ENCODE measurements around the gene C12orf76. TPM values are rescaled to one million over a fixed set of nuclear protein-coding genes. Genes with fewer than 3 reads are reported as not detected.

C12orf76 gene
- total RNA-seq, 1 donor from 2014 or later = 31.7 TPM

- peak; percentile 82 for DNase-seq (ENCODE audit: low read depth)
Observed at GRCh38 chr12:109995686-109996482, 52.4 kb downstream of the C12orf76 start, which contains the start of gene GIT2. Gene GIT2, minus strand, starts transcription at chr12:109996368. Its CDS starts 144 bp downstream, at chr12:109996224.

GRCh38 chr12:109995361-109995685 lies 53.0 kb downstream of the C12orf76 start:
- no peak for DNase-seq (ENCODE audit: low read depth)

DNA sequence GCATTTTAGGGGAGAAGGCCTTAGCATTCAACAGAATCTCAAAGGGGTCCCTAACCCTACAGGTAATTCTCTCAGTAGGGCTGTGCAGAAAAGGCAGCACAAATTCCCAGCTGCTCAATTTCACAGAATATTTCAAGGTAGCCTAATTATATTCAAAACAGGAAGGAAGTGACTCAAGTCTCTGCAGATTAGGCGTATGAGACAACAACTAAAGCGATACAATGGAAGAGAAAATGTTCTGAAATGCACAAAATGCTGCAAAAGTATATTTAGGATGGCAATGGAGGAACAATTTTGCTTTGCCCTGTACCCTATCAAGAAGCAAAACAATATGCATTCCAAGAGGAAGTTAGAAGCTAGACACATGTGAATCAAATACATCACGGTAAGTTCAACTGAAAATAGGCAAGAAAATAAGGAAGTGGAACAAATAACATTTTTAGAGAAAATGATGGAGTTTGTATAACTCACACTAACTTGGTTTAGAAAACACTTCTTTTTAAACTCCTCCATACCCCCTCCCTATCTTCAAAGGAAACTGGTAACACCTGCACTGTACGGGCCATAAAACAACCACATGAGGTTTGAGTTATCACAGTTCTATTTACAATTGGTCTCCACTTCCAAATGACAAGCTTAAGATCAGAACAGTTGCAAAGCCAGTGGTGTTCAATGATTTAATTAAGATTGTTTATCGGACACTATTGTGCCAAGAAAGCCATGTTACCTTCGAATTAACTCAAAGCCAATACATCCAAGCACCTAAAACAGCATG lies 53.7 kb downstream of the C12orf76 start:
- no peak for DNase-seq (ENCODE audit: low read depth)

GRCh38 chr12:109993091-109993490 lies 55.2 kb downstream of the C12orf76 start:
- DNase-seq (ENCODE audit: low read depth) = no peak

- no peak for DNase-seq (ENCODE audit: low read depth)
Observed at GRCh38 chr12:109991586-109991985, 56.7 kb downstream of the C12orf76 start.

Other genes starting within 250 kb of the C12orf76 start
- gene TRPV4, start 215.1 kb downstream of the C12orf76 start, total RNA-seq = 0.69 and 5.3 TPM in 2 replicates
- 45.4 and 57.3 TPM in 2 replicates for gene GLTP, start 168.0 kb downstream of the C12orf76 start, total RNA-seq
- gene TCHP, start 148.2 kb downstream of the C12orf76 start, total RNA-seq = 3.6 and 13.3 TPM in 2 replicates
- gene GIT2, start 52.2 kb downstream of the C12orf76 start, total RNA-seq = 26.4 and 51.5 TPM in 2 replicates
- gene ANKRD13A, start 49.1 kb downstream of the C12orf76 start, total RNA-seq = 79.6 and 185 TPM in 2 replicates
- 10.2 and 27.8 TPM in 2 replicates for gene IFT81, start 75.8 kb upstream of the C12orf76 start, total RNA-seq
- 77.1 and 157 TPM in 2 replicates for gene ATP2A2, start 232.7 kb upstream of the C12orf76 start, total RNA-seq